Activated CD8-positive, alpha-beta T cell treated with anti-CD3 and anti-CD28 coated beads, Interleukin-2, amount 10 ng/mL, durations not matched to agents 7 days and 5 days (primary cell): ENCODE results near the gene MRPS10. TPM values are rescaled to one million over a fixed set of nuclear protein-coding genes. Genes with fewer than 3 reads are reported as not detected.
A peak's percentile ranks its signal among the peaks of the same experiment; 100 is the strongest.

ENCODE experiments used
- ATAC-seq: fragments of 150-1000 bp; cut with Tn5 transposase; one replicate; pipeline ENCODE4 v1.10.0; 2021; ENCODE audit warnings: moderate library complexity
- CTCF ChIA-PET: fragments of 350-600 bp; sonication (Branson Sonifier 250); formaldehyde crosslinking; loops from one replicate; lab custom pipeline; 2021; ENCODE audit warnings: antibody characterized with exemption; lab: Charles Lee
- POLR2A ChIA-PET: fragments of 350-600 bp; sonication (Branson Sonifier 250); formaldehyde crosslinking; loops from one replicate; lab custom pipeline; 2021; ENCODE audit warnings: antibody characterized with exemption; lab: Charles Lee
- DNase-seq: peaks from one replicate; pipeline ENCODE4 v3.0.0-alpha.2; 2020
- H3K27ac Mint-ChIP-seq: one replicate; pipeline ENCODE4 v1.8.0; 2021; ENCODE audit warnings: mild to moderate bottlenecking, mixed read lengths
- H3K27me3 Mint-ChIP-seq: one replicate; pipeline ENCODE4 v1.8.0; 2021; ENCODE audit warnings: low read depth, mixed read lengths
- H3K36me3 Mint-ChIP-seq: one replicate; pipeline ENCODE4 v1.8.0; 2021; ENCODE audit warnings: low read depth, mixed read lengths
- H3K4me1 Mint-ChIP-seq: one replicate; pipeline ENCODE4 v1.8.0; 2021; ENCODE audit warnings: low read depth, mixed read lengths
- H3K4me3 Mint-ChIP-seq: one replicate; pipeline ENCODE4 v1.8.0; 2021; ENCODE audit warnings: mild to moderate bottlenecking, mixed read lengths
- H3K9me3 Mint-ChIP-seq: one replicate; pipeline ENCODE4 v1.8.0; 2022; ENCODE audit warnings: mixed read lengths; ENCODE audit not compliant: insufficient read depth
- total RNA-seq, 2 experiments: library from RNA; stranded (reverse); gene quantifications; one replicate each; pipeline ENCODE4 v1.2.3, GENCODE V29; 2021

Gene MRPS10
- total RNA-seq, 2 experiments from 2014 or later: 32.6 to 33.8 TPM

GRCh38 chr6:42257063-42257462, 39.4 kb upstream of the MRPS10 start:
- no peak for ATAC-seq
- Mint-ChIP-seq H3K27ac (no peak overlapping the region), H3K36me3 (peaks cover 25% of the 10 kb centered on the region), H3K4me3 (no peak overlapping the region), H3K4me1 (peaks cover 11% of the 10 kb centered on the region), H3K27me3 (no peaks in the 10 kb centered on the region), H3K9me3 (no peaks in the 10 kb centered on the region)
- POLR2A ChIA-PET: no interaction called here
- CTCF ChIA-PET: interaction anchor here (1.3 kb wide), 1 partner anchor 290 kb away, joined by 7 read pairs; no protein-coding TSS in a partner anchor
- DNase-seq: no peak

- DNase-seq (no peak), ATAC-seq (no peak)
- H3K9me3 Mint-ChIP-seq: no peaks in the 10 kb centered on the region
- ChIA-PET CTCF (no interaction called here), POLR2A (no interaction called here)
- peaks cover 27% of the 10 kb centered on the region for H3K36me3 Mint-ChIP-seq
- H3K4me3 Mint-ChIP-seq: no peak overlapping the region
- no peaks in the 10 kb centered on the region for H3K4me1 Mint-ChIP-seq
- no peaks in the 10 kb centered on the region for H3K27me3 Mint-ChIP-seq
- H3K27ac Mint-ChIP-seq: no peak overlapping the region
These were observed 37.4 kb upstream of the MRPS10 start for GRCh38 chr6:42255050-42255449.

GRCh38 chr6:42254505-42254904, 36.8 kb upstream of the MRPS10 start:
- POLR2A ChIA-PET: no interaction called here
- Mint-ChIP-seq H3K9me3 (no peaks in the 10 kb centered on the region), H3K27ac (no peak overlapping the region), H3K4me1 (no peaks in the 10 kb centered on the region), H3K36me3 (peaks cover 27% of the 10 kb centered on the region), H3K27me3 (no peaks in the 10 kb centered on the region), H3K4me3 (no peak overlapping the region)
- no peak for ATAC-seq
- CTCF ChIA-PET: interaction anchor here (1.7 kb wide), 1 partner anchor 293 kb away, joined by 4 read pairs; no protein-coding TSS in a partner anchor
- DNase-seq: no peak

- peak overlapping the region; percentile 9 for H3K27ac Mint-ChIP-seq
These were observed 34.4 kb upstream of the MRPS10 start for GRCh38 chr6:42251911-42252637.

GRCh38 chr6:42251500-42251899, 33.8 kb upstream of the MRPS10 start:
- Mint-ChIP-seq H3K36me3 (peaks cover 31% of the 10 kb centered on the region), H3K9me3 (no peaks in the 10 kb centered on the region), H3K4me1 (no peaks in the 10 kb centered on the region), H3K4me3 (no peak overlapping the region), H3K27me3 (no peaks in the 10 kb centered on the region), H3K27ac (no peak overlapping the region)
- POLR2A ChIA-PET: no interaction called here
- ATAC-seq (no peak), DNase-seq (no peak)
- CTCF ChIA-PET: interaction anchor here (0.8 to 1.6 kb wide), 3 partner anchors 10 to 296 kb away, joined by 3 to 5 read pairs (median 3); no protein-coding TSS in a partner anchor

More at GRCh38 chr6:42251911-42252637, 34.4 kb upstream of the MRPS10 start:
- ChIA-PET POLR2A (no interaction called here), CTCF (interaction anchor here (0.8 to 1.6 kb wide), 3 partner anchors 9 to 296 kb away, joined by 3 to 5 read pairs (median 3); no protein-coding TSS in a partner anchor)
- Mint-ChIP-seq H3K27me3 (no peaks in the 10 kb centered on the region), H3K36me3 (peaks cover 33% of the 10 kb centered on the region), H3K4me1 (no peaks in the 10 kb centered on the region), H3K9me3 (no peaks in the 10 kb centered on the region), H3K4me3 (no peak overlapping the region)
- ATAC-seq (no peak), DNase-seq (no peak)

GRCh38 chr6:42250274-42250931, 32.7 kb upstream of the MRPS10 start:
- no peaks in the 10 kb centered on the region for H3K9me3 Mint-ChIP-seq
- H3K27me3 Mint-ChIP-seq: no peaks in the 10 kb centered on the region
- no peak overlapping the region for H3K27ac Mint-ChIP-seq
- H3K36me3 Mint-ChIP-seq: peaks cover 27% of the 10 kb centered on the region
- no peak overlapping the region for H3K4me3 Mint-ChIP-seq
- ChIA-PET CTCF (interaction anchor here (1.6 kb wide), 1 partner anchor 11 kb away, joined by 3 read pairs; no protein-coding TSS in a partner anchor), POLR2A (no interaction called here)
- no peaks in the 10 kb centered on the region for H3K4me1 Mint-ChIP-seq
- ATAC-seq (no peak), DNase-seq (no peak)

GRCh38 chr6:42249279-42249678, 31.6 kb upstream of the MRPS10 start:
- ChIA-PET CTCF (no interaction called here), POLR2A (no interaction called here)
- Mint-ChIP-seq H3K4me3 (no peak overlapping the region), H3K36me3 (peaks cover 23% of the 10 kb centered on the region), H3K9me3 (no peaks in the 10 kb centered on the region), H3K27me3 (no peaks in the 10 kb centered on the region), H3K27ac (peak overlapping the region; percentile 15), H3K4me1 (no peaks in the 10 kb centered on the region)
- ATAC-seq (no peak), DNase-seq (no peak)

- DNase-seq: no peak
- H3K4me3 Mint-ChIP-seq: no peak overlapping the region
- H3K27me3 Mint-ChIP-seq: no peaks in the 10 kb centered on the region
- peaks cover 15% of the 10 kb centered on the region for H3K36me3 Mint-ChIP-seq
- CTCF ChIA-PET: interaction anchor here (1.4 to 2.0 kb wide), 2 partner anchors 290 to 304 kb away, joined by 3 to 7 read pairs; no protein-coding TSS in a partner anchor
- no peak overlapping the region for H3K27ac Mint-ChIP-seq
- ATAC-seq: no peak
- H3K4me1 Mint-ChIP-seq: no peaks in the 10 kb centered on the region
- POLR2A ChIA-PET: no interaction called here
- H3K9me3 Mint-ChIP-seq: no peaks in the 10 kb centered on the region
These were observed 25.4 kb upstream of the MRPS10 start for GRCh38 chr6:42243046-42243445.

GRCh38 chr6:42241915-42242314, 24.3 kb upstream of the MRPS10 start:
- POLR2A ChIA-PET: no interaction called here
- ATAC-seq (no peak), DNase-seq (no peak)
- Mint-ChIP-seq H3K27me3 (no peaks in the 10 kb centered on the region), H3K4me3 (no peak overlapping the region), H3K36me3 (peaks cover 15% of the 10 kb centered on the region), H3K4me1 (no peaks in the 10 kb centered on the region), H3K9me3 (no peaks in the 10 kb centered on the region), H3K27ac (no peak overlapping the region)
- CTCF ChIA-PET: interaction anchor here (0.8 to 2.0 kb wide), 4 partner anchors 20 to 305 kb away, joined by 3 to 7 read pairs (median 3); no protein-coding TSS in a partner anchor

GRCh38 chr6:42239736-42240375, 22.2 kb upstream of the MRPS10 start:
- Mint-ChIP-seq H3K27ac (no peak overlapping the region), H3K9me3 (no peaks in the 10 kb centered on the region), H3K4me3 (no peak overlapping the region), H3K36me3 (peaks cover 13% of the 10 kb centered on the region), H3K4me1 (no peaks in the 10 kb centered on the region), H3K27me3 (no peaks in the 10 kb centered on the region)
- DNase-seq (no peak), ATAC-seq (no peak)
- CTCF ChIA-PET: interaction anchor here (1.5 kb wide), 1 partner anchor 11 kb away, joined by 3 read pairs; no protein-coding TSS in a partner anchor
- POLR2A ChIA-PET: no interaction called here

- ChIA-PET CTCF (interaction anchor here (1.5 kb wide), 1 partner anchor 12 kb away, joined by 3 read pairs; no protein-coding TSS in a partner anchor), POLR2A (no interaction called here)
- H3K9me3 Mint-ChIP-seq: no peaks in the 10 kb centered on the region
- no peak for DNase-seq
- H3K4me3 Mint-ChIP-seq: no peak overlapping the region
- H3K36me3 Mint-ChIP-seq: peaks cover 13% of the 10 kb centered on the region
- no peaks in the 10 kb centered on the region for H3K27me3 Mint-ChIP-seq
- no peak overlapping the region for H3K27ac Mint-ChIP-seq
- no peak for ATAC-seq
- no peaks in the 10 kb centered on the region for H3K4me1 Mint-ChIP-seq
These were observed 21.7 kb upstream of the MRPS10 start for GRCh38 chr6:42239333-42239732.
